ENCODE results near the gene NFYC.

Gene NFYC

GRCh38 chr1:40783001-40783905 lies 91.7 kb downstream of the NFYC start, which contains the start of gene KCNQ4:
Gene KCNQ4 (plus strand): TSS chr1:40783787. CDS start chr1:40784094, 307 bp downstream.
- no peak for DNase-seq (ENCODE audit: low read depth)

GRCh38 chr1:40784141-40784770 lies 92.8 kb downstream of the NFYC start:
- no peak for DNase-seq (ENCODE audit: low read depth)

GRCh38 chr1:40784771-40785151 lies 93.3 kb downstream of the NFYC start:
- DNase-seq (ENCODE audit: low read depth), result no peak

GRCh38 chr1:40785446-40785845 lies 93.9 kb downstream of the NFYC start:
- DNase-seq (ENCODE audit: low read depth), result no peak

- no peak for DNase-seq (ENCODE audit: low read depth)
These were observed 94.9 kb downstream of the NFYC start for GRCh38 chr1:40786171-40786994.

- DNase-seq (ENCODE audit: low read depth), result no peak
These were observed 95.6 kb downstream of the NFYC start for GRCh38 chr1:40786995-40787705.

GRCh38 chr1:40787737-40788560 lies 96.4 kb downstream of the NFYC start:
- no peak for DNase-seq (ENCODE audit: low read depth)

GRCh38 chr1:40788561-40789341 lies 97.2 kb downstream of the NFYC start:
- DNase-seq (ENCODE audit: low read depth), result no peak

- DNase-seq (ENCODE audit: low read depth), result no peak
These were observed 97.8 kb downstream of the NFYC start for GRCh38 chr1:40789342-40789598.

GRCh38 chr1:40789661-40790430 lies 98.3 kb downstream of the NFYC start:
- DNase-seq (ENCODE audit: low read depth), result no peak

GRCh38 chr1:40792036-40792435 lies 100.5 kb downstream of the NFYC start:
- DNase-seq (ENCODE audit: low read depth), result no peak

GRCh38 chr1:40793617-40794016 lies 102.1 kb downstream of the NFYC start:
- no peak for DNase-seq (ENCODE audit: low read depth)

GRCh38 chr1:40794048-40794447 lies 102.5 kb downstream of the NFYC start:
- no peak for DNase-seq (ENCODE audit: low read depth)

- no peak for DNase-seq (ENCODE audit: low read depth)
These were observed 103.6 kb downstream of the NFYC start for GRCh38 chr1:40794974-40795715.

GRCh38 chr1:40795811-40796586 lies 104.5 kb downstream of the NFYC start:
- DNase-seq (ENCODE audit: low read depth), result no peak

GRCh38 chr1:40796939-40797667 lies 105.6 kb downstream of the NFYC start:
- DNase-seq (ENCODE audit: low read depth), result no peak

- DNase-seq (ENCODE audit: low read depth), result no peak
These were observed 106.1 kb downstream of the NFYC start for GRCh38 chr1:40797668-40798010.
